IMR-90 (cell line): ENCODE measurements around the gene INO80D. TPM values are rescaled to one million over a fixed set of nuclear protein-coding genes. Genes with fewer than 3 reads are reported as not detected.

Source experiments
- ATAC-seq: fragments of 200-7000 bp; cut with Tn5 transposase; 2 replicates; pipeline ENCODE4 v1.9.1; 2020; ENCODE audit warnings: low read depth, mild to moderate bottlenecking, moderate library complexity
- BruUV-seq: library from RNA; stranded (reverse); fragments of 400-500 nt; replicated peaks from 2 replicates; lab custom pipeline; 2021; lab: Mats Ljungman, UMichigan
- CTCF ChIA-PET: fragments of 300-600 bp; formaldehyde crosslinking; extraction: SDS; loops from one replicate; lab custom pipeline; 2021; ENCODE audit warnings: antibody characterized with exemption; lab: Yijun Ruan, JAX
- POLR2A ChIA-PET: fragments of 300-600 bp; sonication (Branson Sonifier 250); formaldehyde crosslinking; loops from one replicate; lab custom pipeline; 2022; ENCODE audit warnings: antibody characterized with exemption; ENCODE audit not compliant: unreplicated experiment; lab: Charles Lee
- DNase-seq: peaks from one replicate; pipeline ENCODE4 v3.0.0; 2013
- H2AFZ ChIP-seq: replicated peaks from 2 replicates; pipeline ENCODE3; 2013; ENCODE audit warnings: low read length, mild to moderate bottlenecking; ENCODE audit not compliant: poor library complexity
- H2AK5ac ChIP-seq: 2 replicates; pipeline ENCODE4 v1.6.1; 2013; ENCODE audit warnings: low read depth, low read length, inconsistent platforms
- H2AK9ac ChIP-seq: replicated peaks from 2 replicates; pipeline ENCODE3; 2013; ENCODE audit warnings: mild to moderate bottlenecking, low read depth, low read length, moderate library complexity; ENCODE audit not compliant: poor library complexity
- H2BK120ac ChIP-seq: 2 replicates; pipeline ENCODE4 v1.6.1; 2013; ENCODE audit warnings: low read depth, low read length, inconsistent platforms
- H2BK15ac ChIP-seq: 3 replicates; pipeline ENCODE4 v1.6.1; 2013; ENCODE audit warnings: low read depth, low read length, inconsistent platforms
- H2BK20ac ChIP-seq: 2 replicates; pipeline ENCODE4 v1.6.1; 2013; ENCODE audit warnings: low read depth, mild to moderate bottlenecking, inconsistent platforms, low read length, moderate library complexity
- H2BK5ac ChIP-seq: 2 replicates; pipeline ENCODE4 v1.6.1; 2013; ENCODE audit warnings: mild to moderate bottlenecking, low read depth, low read length, inconsistent platforms; ENCODE audit not compliant: poor library complexity, severe bottlenecking
- H3K14ac ChIP-seq: replicated peaks from 2 replicates; pipeline ENCODE4 v1.6.1; 2013; ENCODE audit warnings: low read depth, low read length, inconsistent platforms
- H3K18ac ChIP-seq: 2 replicates; pipeline ENCODE4 v1.6.1; 2013; ENCODE audit warnings: low read depth, low read length, control low read depth
- H3K23ac ChIP-seq: 2 replicates; pipeline ENCODE4 v1.6.1; 2013; ENCODE audit warnings: low read depth, low read length, inconsistent platforms
- H3K27ac ChIP-seq: 2 replicates; pipeline ENCODE4 v1.5.1; 2013; ENCODE audit warnings: mild to moderate bottlenecking, control low read depth, low read length; ENCODE audit not compliant: insufficient read depth
- H3K27me3 ChIP-seq: 2 replicates; pipeline ENCODE4 v1.6.1; 2013; ENCODE audit warnings: low read length; ENCODE audit not compliant: control insufficient read depth, insufficient read depth
- H3K36me3 ChIP-seq: 2 replicates; pipeline ENCODE4 v1.6.1; 2013; ENCODE audit warnings: low read length, mixed read lengths; ENCODE audit not compliant: control insufficient read depth, insufficient read depth
- H3K4ac ChIP-seq: 2 replicates; pipeline ENCODE4 v1.6.1; 2013; ENCODE audit warnings: low read depth, low read length, inconsistent platforms
- H3K4me1 ChIP-seq: 2 replicates; pipeline ENCODE4 v1.6.1; 2013; ENCODE audit warnings: low read length, mixed read lengths; ENCODE audit not compliant: control insufficient read depth, insufficient read depth
- H3K4me2 ChIP-seq: 2 replicates; pipeline ENCODE4 v1.6.1; 2013; ENCODE audit warnings: low read depth, mild to moderate bottlenecking, control low read depth, low read length, moderate library complexity
- H3K4me3 ChIP-seq: 2 replicates; pipeline ENCODE4 v1.5.1; 2013; ENCODE audit warnings: low read depth, mild to moderate bottlenecking, control low read depth, low read length, moderate library complexity; ENCODE audit not compliant: insufficient read depth
- H3K56ac ChIP-seq: 2 replicates; pipeline ENCODE4 v1.6.1; 2013; ENCODE audit warnings: low read length, inconsistent platforms; ENCODE audit not compliant: insufficient read depth; ENCODE audit errors: extremely low read depth
- H3K79me1 ChIP-seq, 2 experiments: 2 replicates each; pipeline ENCODE4 v1.6.1; 2013; ENCODE audit warnings: low read length in 2 of 2, inconsistent platforms in 1 of 2, low read depth in 1 of 2
- H3K9ac ChIP-seq: 2 replicates; pipeline ENCODE4 v1.6.1; 2013; ENCODE audit warnings: low read depth, low read length, control low read depth
- H3K9me1 ChIP-seq: 2 replicates; pipeline ENCODE4 v1.6.1; 2013; ENCODE audit warnings: low read length, inconsistent platforms; ENCODE audit not compliant: insufficient read depth
- H3K9me3 ChIP-seq: 2 replicates; pipeline ENCODE4 v1.6.1; 2013; ENCODE audit warnings: low read length; ENCODE audit not compliant: control insufficient read depth, insufficient read depth
- H4K20me1 ChIP-seq: 2 replicates; pipeline ENCODE4 v1.6.1; 2013; ENCODE audit warnings: low read length, inconsistent platforms; ENCODE audit not compliant: insufficient read depth
- H4K5ac ChIP-seq: 2 replicates; pipeline ENCODE4 v1.6.1; 2013; ENCODE audit warnings: mild to moderate bottlenecking, low read depth, low read length, control low read depth
- H4K8ac ChIP-seq, 2 experiments: 2 replicates each; pipeline ENCODE4 v1.6.1; 2013; ENCODE audit warnings: low read depth in 2 of 2, low read length in 2 of 2, control low read depth in 1 of 2, inconsistent platforms in 1 of 2
- H4K91ac ChIP-seq: 2 replicates; pipeline ENCODE4 v1.6.1; 2013; ENCODE audit warnings: low read depth, low read length, inconsistent platforms; ENCODE audit not compliant: insufficient read depth
- MAFK ChIP-seq: IDR thresholded peaks from 2 replicates; pipeline ENCODE4 v1.6.1; 2012; ENCODE audit warnings: low read depth, low read length, improper control_type of control experiment
- RAD21 ChIP-seq: IDR thresholded peaks from 2 replicates; pipeline ENCODE4 v1.6.1; 2012; ENCODE audit warnings: low read length, improper control_type of control experiment
- WGBS, 2 experiments: methylation state at CpG; one replicate each; pipeline versions ENCODE4 v1.1.5 to v1.1.7; 2013; ENCODE audit warnings: missing lambda C conversion rate in 2 of 2; ENCODE audit not compliant: insufficient read length in 1 of 2; ENCODE audit errors: extremely low coverage in 2 of 2; 5-methylcytosine and 5-hydroxymethylcytosine counted together
- dilution Hi-C: fragments of 300-500 bp; cut with HindIII; formaldehyde crosslinking; loops from one replicate; pipeline ENCODE4 v1.14.3; 2018; ENCODE audit warnings: low sequenced_read_pairs; ENCODE audit not compliant: unreplicated experiment
- in situ Hi-C: fragments of 300-500 bp; cut with MboI; formaldehyde crosslinking; loops from 3 replicates; pipeline ENCODE4 v1.14.3; 2019; ENCODE audit warnings: low sequenced_read_pairs, inconsistent platforms, mixed read lengths
- intact Hi-C: fragments of 100-400 bp; cut with micrococcal nuclease; formaldehyde crosslinking; loops from 2 replicates; pipeline ENCODE4 v1.10.0; 2022
- polyA plus RNA-seq, 3 experiments: library from polyadenylated mRNA; depleted of rRNA; stranded (reverse); fragments of >200 nt; gene quantifications; 2 replicates each; pipeline ENCODE4 v1.2.3, GENCODE V29; 2012; ENCODE audit warnings: low replicate concordance in 1 of 3
- total RNA-seq: library from RNA; depleted of rRNA; stranded (reverse); fragments of >200 nt; gene quantifications from 2 replicates; pipeline ENCODE4 v1.2.3, GENCODE V29; 2012
- TF ChIP-seq, protein P1 (sequence below): conservative IDR thresholded peaks from 2 replicates; pipeline ENCODE4 v1.5.1; 2012; ENCODE audit warnings: mild to moderate bottlenecking, low read depth, low read length, improper control_type of control experiment

The INO80D gene
- total and polyA plus RNA-seq, 2 of the 4 experiments (the other 2 are of a cell fraction), result 0.79 to 4.5 TPM

GRCh38 chr2:206000776-206001175 is 85.2 kb downstream of the INO80D start:
- in situ Hi-C loops, result no loop called here

More at GRCh38 chr2:206000776-206001175, 85.2 kb downstream of the INO80D start:
- H2BK15ac ChIP-seq, result no peak overlapping the region
- no CpG with 5 or more reads among the region's 1 CpG for WGBS, 2 experiments
- H2BK5ac ChIP-seq, result no peak overlapping the region
- H3K14ac ChIP-seq, result no peak overlapping the region
- H3K18ac ChIP-seq, result no peak overlapping the region
- intact Hi-C loops (no loop called here), dilution Hi-C loops (no loop called here)
- H2BK120ac ChIP-seq, result no peak overlapping the region
- H3K27ac ChIP-seq, result no peak overlapping the region
- no peaks in the 10 kb centered on the region for H3K79me1 ChIP-seq
- no peak overlapping the region for H3K4me3 ChIP-seq
- POLR2A ChIA-PET, result no interaction called here
- H3K36me3 ChIP-seq, result peaks cover 17% of the 10 kb centered on the region
- H2AK9ac ChIP-seq, result no peak overlapping the region
- H3K4ac ChIP-seq, result no peak overlapping the region
- no TSS peak for BruUV-seq
- no peak overlapping the region for H4K5ac ChIP-seq
- no peak overlapping the region for H3K23ac ChIP-seq
- no peak for ATAC-seq
- no peak for DNase-seq
- CTCF ChIA-PET, result no interaction called here
- H3K27me3 ChIP-seq, result no peaks in the 10 kb centered on the region
- H4K20me1 ChIP-seq, result no peaks in the 10 kb centered on the region
- H3K9me3 ChIP-seq, result no peaks in the 10 kb centered on the region
- H3K4me1 ChIP-seq, result peaks cover 3% of the 10 kb centered on the region
- H3K4me2 ChIP-seq, result no peak overlapping the region
- H4K91ac ChIP-seq, result no peak overlapping the region
- H3K9ac ChIP-seq, result no peak overlapping the region
- peaks cover 3% of the 10 kb centered on the region; the same call in 1 of the 2 replicates for H3K9me1 ChIP-seq
- H2AFZ ChIP-seq, result no peak overlapping the region
- no peak overlapping the region for H2AK5ac ChIP-seq
- TF ChIP-seq, protein P1, sequence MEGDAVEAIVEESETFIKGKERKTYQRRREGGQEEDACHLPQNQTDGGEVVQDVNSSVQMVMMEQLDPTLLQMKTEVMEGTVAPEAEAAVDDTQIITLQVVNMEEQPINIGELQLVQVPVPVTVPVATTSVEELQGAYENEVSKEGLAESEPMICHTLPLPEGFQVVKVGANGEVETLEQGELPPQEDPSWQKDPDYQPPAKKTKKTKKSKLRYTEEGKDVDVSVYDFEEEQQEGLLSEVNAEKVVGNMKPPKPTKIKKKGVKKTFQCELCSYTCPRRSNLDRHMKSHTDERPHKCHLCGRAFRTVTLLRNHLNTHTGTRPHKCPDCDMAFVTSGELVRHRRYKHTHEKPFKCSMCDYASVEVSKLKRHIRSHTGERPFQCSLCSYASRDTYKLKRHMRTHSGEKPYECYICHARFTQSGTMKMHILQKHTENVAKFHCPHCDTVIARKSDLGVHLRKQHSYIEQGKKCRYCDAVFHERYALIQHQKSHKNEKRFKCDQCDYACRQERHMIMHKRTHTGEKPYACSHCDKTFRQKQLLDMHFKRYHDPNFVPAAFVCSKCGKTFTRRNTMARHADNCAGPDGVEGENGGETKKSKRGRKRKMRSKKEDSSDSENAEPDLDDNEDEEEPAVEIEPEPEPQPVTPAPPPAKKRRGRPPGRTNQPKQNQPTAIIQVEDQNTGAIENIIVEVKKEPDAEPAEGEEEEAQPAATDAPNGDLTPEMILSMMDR, result no peak
- TF ChIP-seq RAD21 (no peak), MAFK (no peak)
- H2BK20ac ChIP-seq, result no peak overlapping the region
- H3K56ac ChIP-seq, result no peak overlapping the region
- H4K8ac ChIP-seq, result no peak overlapping the region
